Activated B cell treated with CpG ODN at 0.5 μM for 24 hours (primary cell): ENCODE data around the gene NPEPL1. TPM values are rescaled to one million over a fixed set of nuclear protein-coding genes. Genes with fewer than 3 reads are reported as not detected.

Experiments used
- ATAC-seq: fragments of 200-7000 bp; cut with Tn5 transposase; one replicate; pipeline ENCODE4 v1.10.0; 2021; ENCODE audit warnings: low read depth, mild to moderate bottlenecking, moderate library complexity
- CTCF ChIA-PET: fragments of 350-600 bp; sonication (Branson Sonifier 250); formaldehyde crosslinking; loops from one replicate; lab custom pipeline; 2021; ENCODE audit warnings: antibody characterized with exemption; lab: Charles Lee
- POLR2A ChIA-PET: fragments of 350-600 bp; sonication (Branson Sonifier 250); formaldehyde crosslinking; loops from one replicate; lab custom pipeline; 2021; ENCODE audit warnings: antibody characterized with exemption; lab: Charles Lee
- DNase-seq: peaks from one replicate; pipeline ENCODE4 v3.0.0; 2022
- H3K27ac Mint-ChIP-seq: one replicate; pipeline ENCODE4 v1.8.0; 2020; ENCODE audit warnings: mixed read lengths
- H3K27me3 Mint-ChIP-seq: one replicate; pipeline ENCODE4 v1.8.0; 2021; ENCODE audit warnings: mixed read lengths
- H3K36me3 Mint-ChIP-seq: one replicate; pipeline ENCODE4 v1.8.0; 2021; ENCODE audit warnings: low read depth, mixed read lengths
- H3K4me1 Mint-ChIP-seq: one replicate; pipeline ENCODE4 v1.8.0; 2021; ENCODE audit warnings: mixed read lengths
- H3K4me3 Mint-ChIP-seq: one replicate; pipeline ENCODE4 v1.8.0; 2020; ENCODE audit warnings: mild to moderate bottlenecking, mixed read lengths
- H3K9me3 Mint-ChIP-seq: one replicate; pipeline ENCODE4 v1.8.0; 2020; ENCODE audit warnings: mixed read lengths
- intact Hi-C: fragments of 100-400 bp; cut with micrococcal nuclease; formaldehyde crosslinking; loops from one replicate; pipeline ENCODE4 v1.15.1; 2024
- total RNA-seq: library from RNA; stranded (reverse); gene quantifications from 2 replicates; pipeline ENCODE4 v1.2.3, GENCODE V29; 2022
- TF ChIP-seq, protein P1 (sequence below): fragments of 200-600 bp; IDR thresholded peaks from one replicate; pipeline ENCODE4 v1.8.0; 2022; ENCODE audit warnings: antibody characterized with exemption, mild to moderate bottlenecking

NPEPL1 gene
- total RNA-seq, 1 donor from 2014 or later, result 21.5 TPM

- Mint-ChIP-seq H3K4me1 (peaks cover 3% of the 10 kb centered on the region), H3K27ac (no peak overlapping the region), H3K4me3 (no peak overlapping the region), H3K36me3 (no peaks in the 10 kb centered on the region), H3K9me3 (no peaks in the 10 kb centered on the region), H3K27me3 (no peaks in the 10 kb centered on the region)
- ChIA-PET CTCF (no interaction called here), POLR2A (no interaction called here)
- DNase-seq, result peak; percentile 8
- TF ChIP-seq, protein P1, sequence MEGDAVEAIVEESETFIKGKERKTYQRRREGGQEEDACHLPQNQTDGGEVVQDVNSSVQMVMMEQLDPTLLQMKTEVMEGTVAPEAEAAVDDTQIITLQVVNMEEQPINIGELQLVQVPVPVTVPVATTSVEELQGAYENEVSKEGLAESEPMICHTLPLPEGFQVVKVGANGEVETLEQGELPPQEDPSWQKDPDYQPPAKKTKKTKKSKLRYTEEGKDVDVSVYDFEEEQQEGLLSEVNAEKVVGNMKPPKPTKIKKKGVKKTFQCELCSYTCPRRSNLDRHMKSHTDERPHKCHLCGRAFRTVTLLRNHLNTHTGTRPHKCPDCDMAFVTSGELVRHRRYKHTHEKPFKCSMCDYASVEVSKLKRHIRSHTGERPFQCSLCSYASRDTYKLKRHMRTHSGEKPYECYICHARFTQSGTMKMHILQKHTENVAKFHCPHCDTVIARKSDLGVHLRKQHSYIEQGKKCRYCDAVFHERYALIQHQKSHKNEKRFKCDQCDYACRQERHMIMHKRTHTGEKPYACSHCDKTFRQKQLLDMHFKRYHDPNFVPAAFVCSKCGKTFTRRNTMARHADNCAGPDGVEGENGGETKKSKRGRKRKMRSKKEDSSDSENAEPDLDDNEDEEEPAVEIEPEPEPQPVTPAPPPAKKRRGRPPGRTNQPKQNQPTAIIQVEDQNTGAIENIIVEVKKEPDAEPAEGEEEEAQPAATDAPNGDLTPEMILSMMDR, result no peak
- intact Hi-C loops, result no loop called here
- no peak for ATAC-seq
These were observed 21.3 kb downstream of the NPEPL1 start for GRCh38 chr20:58713801-58714339.

DNA sequence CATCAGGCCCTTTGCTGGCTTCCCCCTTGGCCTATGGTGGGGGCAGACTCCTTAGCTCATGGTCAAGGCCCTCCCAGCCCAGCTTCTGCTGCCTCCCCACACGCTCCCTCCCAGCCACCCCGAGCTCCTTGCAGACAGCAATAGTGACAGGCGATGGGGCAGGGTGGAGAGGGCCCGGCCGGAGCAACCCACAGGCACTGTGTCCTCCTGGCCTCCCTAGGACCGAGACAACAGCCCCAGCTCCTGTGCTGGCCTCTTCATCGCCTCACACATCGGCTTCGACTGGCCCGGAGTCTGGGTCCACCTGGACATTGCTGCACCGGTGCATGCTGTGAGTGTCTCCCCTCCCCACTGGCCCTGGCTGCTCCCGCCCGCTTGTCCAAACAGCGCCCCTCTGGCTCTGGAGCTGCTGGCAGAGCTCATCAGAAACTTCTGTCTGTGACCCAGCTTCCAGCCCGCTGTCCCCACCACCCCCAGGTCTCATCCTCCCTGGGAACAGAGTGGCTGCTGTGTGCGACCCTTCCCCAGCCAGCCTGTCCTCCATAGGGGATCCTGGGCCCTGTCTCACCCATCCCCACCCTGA is 21.8 kb downstream of the NPEPL1 start:
- ChIA-PET POLR2A (no interaction called here), CTCF (no interaction called here)
- ATAC-seq (no peak), DNase-seq (no peak)
- Mint-ChIP-seq H3K4me1 (peaks cover 3% of the 10 kb centered on the region), H3K27me3 (no peaks in the 10 kb centered on the region), H3K36me3 (no peaks in the 10 kb centered on the region), H3K9me3 (no peaks in the 10 kb centered on the region), H3K4me3 (no peak overlapping the region), H3K27ac (no peak overlapping the region)
- intact Hi-C loops, result no loop called here
- TF ChIP-seq, protein P1, result no peak

GRCh38 chr20:58714923-58715351 is 22.3 kb downstream of the NPEPL1 start:
- no peak overlapping the region for H3K4me3 Mint-ChIP-seq
- ChIA-PET CTCF (no interaction called here), POLR2A (no interaction called here)
- DNase-seq, result peak; percentile 13
- H3K4me1 Mint-ChIP-seq, result peaks cover 3% of the 10 kb centered on the region
- no peaks in the 10 kb centered on the region for H3K9me3 Mint-ChIP-seq
- TF ChIP-seq, protein P1, result no peak
- H3K36me3 Mint-ChIP-seq, result no peaks in the 10 kb centered on the region
- H3K27me3 Mint-ChIP-seq, result no peaks in the 10 kb centered on the region
- no peak overlapping the region for H3K27ac Mint-ChIP-seq
- intact Hi-C loops, result no loop called here
- no peak for ATAC-seq

DNA sequence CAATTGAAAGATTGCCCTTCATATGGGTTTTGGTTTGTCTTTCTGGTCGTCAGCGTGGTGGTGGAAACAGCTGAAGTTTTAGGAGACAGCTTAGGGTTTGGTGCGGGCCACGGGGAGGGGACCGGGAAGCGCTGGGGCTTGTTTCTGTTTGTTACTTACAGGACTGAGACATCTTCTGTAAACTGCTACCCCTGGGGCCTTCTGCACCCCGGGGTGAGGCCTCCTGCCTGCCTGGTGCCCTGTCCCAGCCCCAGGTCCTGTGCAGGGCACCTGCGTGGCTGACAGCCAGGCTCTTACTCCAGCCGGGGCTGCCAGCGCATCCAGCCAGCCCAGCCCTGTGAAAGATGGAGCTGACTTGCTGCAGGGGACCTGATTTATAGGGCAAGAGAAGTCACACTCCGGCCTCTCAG is 22.8 kb downstream of the NPEPL1 start:
- Mint-ChIP-seq H3K4me1 (peaks cover 3% of the 10 kb centered on the region), H3K4me3 (no peak overlapping the region), H3K27me3 (no peaks in the 10 kb centered on the region), H3K9me3 (no peaks in the 10 kb centered on the region), H3K27ac (no peak overlapping the region), H3K36me3 (no peaks in the 10 kb centered on the region)
- DNase-seq (no peak), ATAC-seq (no peak)
- intact Hi-C loops, result no loop called here
- POLR2A ChIA-PET, result no interaction called here
- TF ChIP-seq, protein P1, result no peak
- CTCF ChIA-PET, result no interaction called here

GRCh38 chr20:58715801-58716475 is 23.3 kb downstream of the NPEPL1 start:
- ChIA-PET POLR2A (no interaction called here), CTCF (no interaction called here)
- Mint-ChIP-seq H3K4me1 (peaks cover 3% of the 10 kb centered on the region), H3K9me3 (no peaks in the 10 kb centered on the region), H3K4me3 (no peak overlapping the region), H3K27me3 (peaks cover 5% of the 10 kb centered on the region), H3K36me3 (no peaks in the 10 kb centered on the region), H3K27ac (no peak overlapping the region)
- intact Hi-C loops, result no loop called here
- ATAC-seq (no peak), DNase-seq (no peak)
- TF ChIP-seq, protein P1, result no peak
